Fibroblast of lung (primary cell): ENCODE results near the gene SLC29A4. TPM values are rescaled to one million over a fixed set of nuclear protein-coding genes. Genes with fewer than 3 reads are reported as not detected.

Source experiments
- DNase-seq, 2 donors: peaks; one replicate each; pipeline versions ENCODE4 v3.0.0 to v3.0.0-alpha.2; 2010; ENCODE audit warnings: low read depth in 2 of 2
- H2AFZ ChIP-seq: 2 replicates; pipeline ENCODE4 v1.5.1; 2012; ENCODE audit warnings: low read length, control low read depth, inconsistent platforms
- H3K27ac ChIP-seq: 2 replicates; pipeline ENCODE4 v1.5.1; 2011; ENCODE audit warnings: low read length, control low read depth; ENCODE audit not compliant: insufficient read depth
- H3K27me3 ChIP-seq: 2 replicates; pipeline ENCODE4 v1.5.1; 2011; ENCODE audit warnings: mild to moderate bottlenecking, low read length; ENCODE audit not compliant: control insufficient read depth, insufficient read depth
- H3K36me3 ChIP-seq: 2 replicates; pipeline ENCODE4 v1.5.1; 2011; ENCODE audit warnings: low read length; ENCODE audit not compliant: control insufficient read depth, insufficient read depth
- H3K4me1 ChIP-seq: 2 replicates; pipeline ENCODE4 v1.5.1; 2011; ENCODE audit warnings: low read length; ENCODE audit not compliant: control insufficient read depth, insufficient read depth; ENCODE audit errors: extremely low read depth
- H3K4me2 ChIP-seq: 2 replicates; pipeline ENCODE4 v1.5.1; 2011; ENCODE audit warnings: low read length, control low read depth; ENCODE audit not compliant: insufficient read depth; ENCODE audit errors: extremely low read depth
- H3K4me3 ChIP-seq, 4 experiments: fragments of 200-600 bp in 1 of 4; sonication (generic) in 1 of 4; replicated peaks in 1 of 4; 2 replicates each; pipeline ENCODE4 v1.5.1; 2011 to 2016; ENCODE audit warnings: low read length in 4 of 4, low read depth in 3 of 4, mild to moderate bottlenecking in 3 of 4, control low read depth in 2 of 4, inconsistent platforms in 1 of 4, mixed read lengths in 1 of 4; ENCODE audit not compliant: insufficient read depth in 1 of 4; ENCODE audit errors: control extremely low read depth in 1 of 4
- H3K79me2 ChIP-seq: 2 replicates; pipeline ENCODE4 v1.5.1; 2012; ENCODE audit warnings: mild to moderate bottlenecking, low read length, inconsistent platforms; ENCODE audit not compliant: control insufficient read depth, insufficient read depth
- H3K9ac ChIP-seq: 2 replicates; pipeline ENCODE4 v1.5.1; 2011; ENCODE audit warnings: mild to moderate bottlenecking, low read length, control low read depth; ENCODE audit not compliant: insufficient read depth
- H3K9me3 ChIP-seq: 2 replicates; pipeline ENCODE4 v1.5.1; 2012; ENCODE audit warnings: low read depth, low read length; ENCODE audit not compliant: control insufficient read depth, insufficient read depth
- H4K20me1 ChIP-seq: 2 replicates; pipeline ENCODE4 v1.5.1; 2011; ENCODE audit warnings: low read length; ENCODE audit not compliant: control insufficient read depth, insufficient read depth; ENCODE audit errors: extremely low read depth
- EZH2 ChIP-seq: IDR thresholded peaks from 2 replicates; pipeline ENCODE4 v1.5.1; 2012; ENCODE audit warnings: low read length, control low read depth, mild to moderate bottlenecking; ENCODE audit errors: missing control alignments
- polyA plus RNA-seq, 2 donors: library from polyadenylated mRNA; depleted of rRNA in 1 of 2; stranded (reverse) in 1 of 2; unstranded in 1 of 2; fragments of >200 nt; gene quantifications; 2 replicates each; pipeline ENCODE4 v1.2.1, GENCODE V29; 2011 to 2012; ENCODE audit warnings: missing spikeins in 1 of 2
- total RNA-seq: library from RNA; depleted of rRNA; stranded (reverse); fragments of >200 nt; gene quantifications from 2 replicates; pipeline ENCODE4 v1.2.1, GENCODE V29; 2014
- TF ChIP-seq, protein P1 (sequence below), 2 donors: IDR thresholded peaks in 1 of 2; conservative IDR thresholded peaks in 1 of 2; 1 replicate in 1 of 2; 2 replicates in 1 of 2; pipeline ENCODE4 v1.5.1; 2011 to 2012; ENCODE audit warnings: low read length in 2 of 2, control low read depth in 1 of 2, inconsistent platforms in 1 of 2, low read depth in 1 of 2, mild to moderate bottlenecking in 1 of 2

SLC29A4 gene
- total and polyA plus RNA-seq, 2 donors (not counting 1 experiment from before 2014, with no cell fraction given) = 1.0 to 5.1 TPM

DNA sequence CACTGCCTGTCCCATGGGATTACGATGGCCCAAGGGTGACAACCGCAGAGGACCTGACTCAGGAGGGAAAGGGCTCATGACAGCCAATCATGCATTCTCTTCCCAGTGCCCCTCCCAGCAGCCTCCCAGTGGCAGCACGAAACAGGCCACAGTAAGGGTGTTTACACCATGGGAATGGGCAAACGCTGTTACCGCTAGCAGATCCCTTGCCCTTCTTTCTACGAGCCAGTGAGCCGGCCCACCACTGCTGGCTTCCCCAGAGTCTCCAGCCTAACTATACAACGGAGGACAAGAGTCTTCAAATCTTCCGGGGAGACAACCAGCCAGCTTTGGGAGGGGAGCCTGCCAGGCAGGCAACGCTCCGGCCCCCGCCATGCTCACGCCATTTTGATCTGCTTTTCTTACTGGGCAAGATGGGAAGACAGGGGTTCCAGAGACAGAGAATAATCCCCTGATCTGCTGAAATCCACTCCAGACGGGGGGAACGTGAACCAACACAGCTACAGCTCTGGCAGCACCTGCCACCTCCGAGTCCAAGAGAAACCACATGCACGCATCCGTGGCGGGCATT, 69.8 kb downstream of the SLC29A4 start:
- no peak overlapping the region for H3K27ac ChIP-seq
- no peak overlapping the region for H3K9ac ChIP-seq
- no peak overlapping the region for H3K4me2 ChIP-seq
- peaks cover 2% of the 10 kb centered on the region for H4K20me1 ChIP-seq
- H3K4me3 ChIP-seq = no peak overlapping the region
- peaks cover 7% of the 10 kb centered on the region for H3K4me1 ChIP-seq
- peaks cover 13% of the 10 kb centered on the region for H3K36me3 ChIP-seq
- H3K27me3 ChIP-seq = no peaks in the 10 kb centered on the region
- H2AFZ ChIP-seq = no peak overlapping the region
- H3K9me3 ChIP-seq = no peaks in the 10 kb centered on the region
- DNase-seq = no peak
- TF ChIP-seq EZH2 = no peak
- TF ChIP-seq, protein P1, sequence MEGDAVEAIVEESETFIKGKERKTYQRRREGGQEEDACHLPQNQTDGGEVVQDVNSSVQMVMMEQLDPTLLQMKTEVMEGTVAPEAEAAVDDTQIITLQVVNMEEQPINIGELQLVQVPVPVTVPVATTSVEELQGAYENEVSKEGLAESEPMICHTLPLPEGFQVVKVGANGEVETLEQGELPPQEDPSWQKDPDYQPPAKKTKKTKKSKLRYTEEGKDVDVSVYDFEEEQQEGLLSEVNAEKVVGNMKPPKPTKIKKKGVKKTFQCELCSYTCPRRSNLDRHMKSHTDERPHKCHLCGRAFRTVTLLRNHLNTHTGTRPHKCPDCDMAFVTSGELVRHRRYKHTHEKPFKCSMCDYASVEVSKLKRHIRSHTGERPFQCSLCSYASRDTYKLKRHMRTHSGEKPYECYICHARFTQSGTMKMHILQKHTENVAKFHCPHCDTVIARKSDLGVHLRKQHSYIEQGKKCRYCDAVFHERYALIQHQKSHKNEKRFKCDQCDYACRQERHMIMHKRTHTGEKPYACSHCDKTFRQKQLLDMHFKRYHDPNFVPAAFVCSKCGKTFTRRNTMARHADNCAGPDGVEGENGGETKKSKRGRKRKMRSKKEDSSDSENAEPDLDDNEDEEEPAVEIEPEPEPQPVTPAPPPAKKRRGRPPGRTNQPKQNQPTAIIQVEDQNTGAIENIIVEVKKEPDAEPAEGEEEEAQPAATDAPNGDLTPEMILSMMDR (conservative IDR thresholded peaks at IDR 0.05 in 1 of 2, IDR thresholded peaks at IDR 0.05 in 1 of 2; ENCODE audit: low read depth in 1 of 2, low read length in 2 of 2) = no peak
- peaks cover 51% of the 10 kb centered on the region for H3K79me2 ChIP-seq

DNA sequence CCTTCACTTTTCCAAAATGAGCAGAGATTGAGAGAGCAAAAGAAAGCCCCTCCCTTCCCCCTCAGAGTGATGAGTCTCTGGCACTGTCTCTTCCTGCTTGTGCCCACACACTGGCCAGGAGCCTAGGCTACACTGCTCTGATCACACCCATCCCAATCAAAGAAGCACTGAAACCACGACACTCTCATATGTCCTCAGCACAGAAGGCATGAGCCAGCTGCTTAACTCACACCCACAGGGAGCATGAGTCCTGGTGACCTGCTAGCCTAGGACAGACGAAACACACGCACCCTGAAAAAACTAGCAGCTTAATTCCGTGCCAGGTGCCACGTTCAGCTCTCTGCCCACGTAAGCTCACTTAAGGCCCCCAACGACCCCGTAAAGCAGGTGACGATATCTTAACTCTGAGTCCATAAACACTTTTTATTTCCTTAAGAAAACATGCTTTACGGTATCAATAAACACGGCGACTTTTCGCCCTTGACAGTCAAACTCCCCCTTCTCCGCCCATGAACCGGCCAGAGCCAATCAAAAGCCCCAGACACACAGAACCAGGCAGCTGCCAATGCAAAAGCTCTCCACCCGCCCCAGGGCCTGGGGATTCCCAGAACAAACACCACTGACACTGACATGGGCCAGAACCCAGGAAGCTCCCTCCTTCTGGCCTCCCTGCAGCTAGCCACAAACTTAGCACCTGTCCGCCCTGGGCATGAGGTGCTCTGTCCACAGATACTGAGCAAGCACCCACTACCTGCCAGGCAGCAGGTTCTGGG, 71.9 kb downstream of the SLC29A4 start:
- Histone ChIP-seq H3K27me3 (no peaks in the 10 kb centered on the region), H3K79me2 (peaks cover 50% of the 10 kb centered on the region), H3K27ac (peak overlapping the region; percentile 16), H3K9me3 (no peaks in the 10 kb centered on the region), H3K9ac (no peak overlapping the region), H3K36me3 (peaks cover 20% of the 10 kb centered on the region), H3K4me2 (peak overlapping the region; percentile 37), H3K4me3 (no peak overlapping the region), H2AFZ (no peak overlapping the region), H3K4me1 (peaks cover 7% of the 10 kb centered on the region), H4K20me1 (peaks cover 2% of the 10 kb centered on the region)
- DNase-seq = peak in 1 of 2 donors; percentile 32
- TF ChIP-seq, protein P1 (conservative IDR thresholded peaks at IDR 0.05 in 1 of 2, IDR thresholded peaks at IDR 0.05 in 1 of 2; ENCODE audit: low read depth in 1 of 2, low read length in 2 of 2) = no peak
- no peak for TF ChIP-seq EZH2

Other genes starting within 250 kb of the SLC29A4 start
- 6.9 TPM in 2 replicates for gene RBAK, start 237.1 kb upstream of the SLC29A4 start, total RNA-seq
- 3.0 and 4.3 TPM in 2 replicates for gene RBAK, start 237.1 kb upstream of the SLC29A4 start, polyA plus RNA-seq
- 55.0 and 60.9 TPM in 2 replicates for gene WIPI2, start 92.7 kb upstream of the SLC29A4 start, total RNA-seq
- gene WIPI2, start 92.7 kb upstream of the SLC29A4 start, polyA plus RNA-seq = 72.9 and 75.2 TPM in 2 replicates
- 32.1 and 38.5 TPM in 2 replicates for gene TNRC18, start 140.9 kb downstream of the SLC29A4 start, total RNA-seq
- gene TNRC18, start 140.9 kb downstream of the SLC29A4 start, polyA plus RNA-seq = 19.7 and 21.7 TPM in 2 replicates
- gene FBXL18, start 230.9 kb downstream of the SLC29A4 start, total RNA-seq = 3.3 and 5.1 TPM in 2 replicates
- gene FBXL18, start 230.9 kb downstream of the SLC29A4 start, polyA plus RNA-seq = 2.9 and 3.1 TPM in 2 replicates
- gene ACTB, start 247.7 kb downstream of the SLC29A4 start, total RNA-seq = 1,742 and 2,599 TPM in 2 replicates
- gene ACTB, start 247.7 kb downstream of the SLC29A4 start, polyA plus RNA-seq = 6,970 and 7,302 TPM in 2 replicates